ELR (cell line): ENCODE results near the gene RAD9A.
"Not testable (repeated sequence)": the region's sequence is repeated elsewhere in the genome, so short reads cannot be mapped to it uniquely, and the experiment has no call there.

ENCODE experiments used
- DNase-seq: peaks from one replicate; pipeline ENCODE4 v3.0.0-alpha.2; 2015; ENCODE audit warnings: low read depth

Gene RAD9A

DNA sequence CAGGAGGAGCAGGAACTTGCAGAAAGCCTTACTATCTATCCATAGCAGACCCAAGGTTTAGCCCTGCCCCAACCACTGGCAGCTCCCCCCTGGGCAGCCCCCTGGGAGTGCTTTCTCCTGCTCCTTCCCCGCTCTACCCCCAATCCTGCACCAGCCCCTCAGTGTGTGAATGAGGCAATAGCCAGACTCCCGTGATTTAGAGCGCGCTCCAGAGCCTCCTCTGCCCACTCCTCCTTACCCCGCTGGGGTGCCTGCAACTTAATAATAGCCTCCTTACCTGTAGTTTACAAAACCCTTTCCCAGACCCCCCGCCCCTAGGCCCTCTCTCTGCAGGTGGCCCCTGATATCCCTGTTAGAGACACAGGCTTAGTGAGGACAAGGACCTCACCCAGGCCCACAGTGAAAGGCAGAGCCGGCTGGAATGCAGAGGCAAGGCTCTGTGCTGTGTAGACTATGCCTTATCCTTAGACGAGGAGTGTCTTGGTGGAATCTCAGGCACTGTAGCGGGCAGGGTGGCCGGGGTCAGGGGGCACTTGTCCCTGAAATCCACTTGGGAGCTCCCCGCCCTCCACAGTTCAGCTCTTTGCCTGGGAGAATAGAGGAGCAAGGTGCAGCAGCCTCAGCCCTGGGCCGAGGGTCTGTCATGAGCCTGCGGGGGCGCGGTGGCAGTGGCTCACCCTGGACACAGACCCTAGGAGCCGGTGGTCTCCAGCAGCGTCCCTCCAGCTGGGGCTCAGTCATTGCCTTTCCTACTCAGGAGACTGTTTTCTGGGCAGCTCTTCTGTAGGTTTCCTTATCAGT lies 19.4 kb downstream of the RAD9A start:
- no peak for DNase-seq

DNA sequence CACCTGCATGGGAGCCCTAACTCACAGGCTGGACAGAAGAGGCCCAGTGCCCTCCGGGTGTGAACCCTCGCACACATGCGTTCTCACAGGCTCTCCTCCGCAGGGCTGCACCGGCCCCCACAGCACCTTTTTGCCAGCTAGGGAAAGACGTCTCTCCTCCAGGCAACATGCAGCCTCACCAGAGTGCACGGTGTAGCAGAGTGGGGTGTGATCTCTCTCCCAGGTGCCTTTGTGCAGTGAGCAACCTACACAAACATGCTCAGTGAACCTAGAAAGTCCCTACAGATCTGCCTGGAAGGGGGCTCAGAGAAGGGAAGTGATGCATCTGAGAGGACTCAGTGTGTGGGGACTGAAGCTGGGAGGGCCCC lies 20.0 kb downstream of the RAD9A start:
- DNase-seq: no peak

DNA sequence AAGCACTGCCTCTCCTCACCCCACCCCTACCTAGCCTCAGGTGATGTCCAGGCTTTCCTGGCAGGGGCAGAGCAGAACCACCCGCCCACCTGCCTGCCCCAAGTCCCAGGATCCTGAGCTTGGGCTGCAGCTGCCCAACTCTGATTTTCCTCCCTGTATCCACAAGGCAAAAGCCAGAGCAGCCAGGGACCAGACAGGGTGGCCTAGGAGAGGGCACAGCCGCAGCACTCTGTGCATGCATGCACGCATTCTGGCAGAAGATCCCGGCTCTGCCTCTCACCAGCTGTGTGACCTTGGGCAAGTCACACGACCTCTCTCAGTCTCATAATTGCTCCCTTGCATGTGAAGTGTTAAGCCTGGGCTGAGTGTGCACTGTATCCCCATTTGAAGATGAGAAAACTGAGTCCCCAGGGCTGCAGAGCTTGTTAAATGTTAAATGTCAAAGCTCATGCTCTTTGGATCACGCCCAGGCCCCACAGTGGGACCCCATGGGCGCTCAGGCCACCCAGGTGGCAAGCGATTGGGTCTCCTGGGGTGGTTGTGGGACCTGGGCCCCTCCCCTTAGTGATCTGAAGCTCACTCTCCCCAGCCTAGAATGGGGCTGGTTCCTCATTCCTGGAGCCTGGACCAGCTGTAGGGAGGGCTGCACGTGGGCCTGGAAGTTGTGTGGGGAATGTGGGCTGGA lies 20.9 kb downstream of the RAD9A start:
- no peak for DNase-seq

DNA sequence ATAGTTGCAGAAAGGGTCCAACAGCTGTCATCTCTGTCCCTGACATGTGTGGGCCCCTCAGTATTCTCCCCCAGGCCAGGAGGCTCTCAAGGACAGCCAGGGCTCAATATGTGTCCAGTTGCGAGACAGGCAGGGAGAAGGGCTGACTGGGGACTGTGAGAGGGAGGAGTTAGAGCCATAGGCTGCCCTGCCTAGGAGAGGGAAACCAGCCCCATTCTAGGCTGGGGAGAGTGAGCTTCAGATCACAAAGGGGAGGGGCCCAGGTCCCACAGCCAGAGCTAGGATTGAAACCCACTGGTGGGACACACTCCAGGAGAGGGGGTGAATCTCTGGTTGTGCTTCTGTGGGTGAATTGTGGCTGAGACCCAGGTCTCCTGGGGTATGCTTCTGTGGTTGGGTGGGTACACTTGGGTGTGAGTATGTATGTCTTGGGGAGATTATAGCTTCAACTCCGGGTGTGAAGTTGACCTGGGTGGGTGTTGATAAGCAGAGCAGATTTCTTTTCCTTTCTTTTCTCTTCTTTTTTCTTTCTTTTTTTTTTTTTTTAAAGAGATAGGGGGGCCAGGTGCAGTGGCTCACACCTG lies 21.6 kb downstream of the RAD9A start:
- no peak for DNase-seq

DNA sequence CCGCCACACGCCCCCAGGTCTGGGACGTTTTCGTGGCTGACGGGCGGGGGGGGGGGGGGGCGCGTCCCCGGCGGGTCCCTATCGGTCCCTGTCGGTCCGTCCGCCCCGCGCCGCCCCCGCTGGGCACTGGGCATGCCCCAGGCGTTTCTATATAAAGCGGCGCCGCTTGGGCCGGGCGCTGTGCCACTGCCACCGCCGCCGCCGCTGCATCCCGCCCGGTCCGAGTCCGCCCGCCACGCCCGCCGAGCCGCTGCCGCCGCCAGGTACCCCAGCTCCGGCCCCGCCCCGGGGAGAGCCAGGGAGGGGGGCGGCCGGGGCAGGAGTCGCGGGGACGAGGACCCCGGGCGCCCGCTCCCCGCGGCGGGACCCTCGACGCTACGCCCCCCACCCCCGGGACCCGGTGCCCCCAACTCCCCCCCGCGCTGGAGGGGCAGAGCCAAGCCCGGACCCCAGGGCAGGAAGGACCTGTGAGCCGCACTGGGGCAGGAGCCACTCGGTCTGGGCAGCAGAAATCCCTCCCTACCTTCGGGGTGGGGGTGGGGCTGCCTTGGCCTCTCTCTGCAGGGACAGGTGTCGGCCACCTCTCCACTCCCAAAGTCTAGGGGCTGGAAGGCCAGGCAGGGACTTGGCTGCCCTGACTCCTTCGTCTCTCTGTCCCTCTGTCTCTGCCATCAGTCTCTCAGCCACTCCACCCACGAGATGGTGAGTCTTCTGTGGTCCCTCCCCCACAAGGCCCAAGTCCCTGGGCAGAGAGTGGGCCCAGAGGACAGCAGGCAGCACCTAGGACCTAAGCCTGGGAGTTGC lies 23.9 kb downstream of the RAD9A start, which contains the start of gene CARNS1:
CARNS1 (plus strand) TSS at position 178 of the 804 bp plus-strand sequence; CDS start at position 700, 522 bp downstream.
- no peak for DNase-seq

DNA sequence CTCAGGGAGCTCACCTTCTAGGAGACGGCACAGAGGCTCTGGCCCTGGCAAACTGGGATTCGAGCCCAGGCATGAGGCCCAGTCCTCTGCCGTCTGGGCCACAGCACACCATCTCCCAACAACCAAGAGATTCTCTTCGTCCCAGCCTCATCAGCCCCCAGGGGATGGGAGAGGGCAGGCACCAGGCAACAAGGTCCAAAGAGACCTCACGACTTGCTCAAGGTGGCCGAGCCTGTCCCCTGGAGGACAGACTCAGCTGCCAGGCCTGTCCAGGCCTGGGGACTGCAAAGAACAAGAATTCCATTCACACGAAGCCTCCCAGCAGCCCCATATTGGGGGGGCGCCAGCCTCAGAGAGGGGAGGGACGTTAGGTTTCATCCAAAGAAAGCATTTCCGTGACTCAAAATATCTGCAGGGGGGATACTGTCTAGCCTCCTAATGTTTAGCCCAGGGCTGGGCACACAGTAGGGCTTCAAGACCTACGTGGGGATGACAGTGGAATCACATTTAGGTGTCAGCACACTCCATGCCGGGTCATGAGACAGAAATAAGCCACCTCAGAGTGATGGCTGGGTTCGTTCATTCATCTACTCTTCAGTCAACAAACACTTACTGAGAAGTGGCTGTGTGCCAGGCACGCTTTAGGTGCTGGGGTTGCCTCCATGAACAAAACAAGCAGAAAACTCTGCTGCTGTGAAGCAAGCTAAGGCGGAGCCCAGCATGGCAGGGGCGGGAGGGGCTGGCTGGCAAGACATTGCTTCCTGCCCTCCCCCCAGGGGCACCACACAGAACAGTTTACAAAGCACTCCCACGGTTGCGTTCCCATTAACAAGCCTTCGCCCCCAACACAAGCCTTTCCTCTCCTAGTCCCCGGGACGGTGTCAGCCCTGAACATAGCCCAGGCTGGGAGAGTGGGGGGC lies 24.9 kb downstream of the RAD9A start:
- DNase-seq: no peak

DNA sequence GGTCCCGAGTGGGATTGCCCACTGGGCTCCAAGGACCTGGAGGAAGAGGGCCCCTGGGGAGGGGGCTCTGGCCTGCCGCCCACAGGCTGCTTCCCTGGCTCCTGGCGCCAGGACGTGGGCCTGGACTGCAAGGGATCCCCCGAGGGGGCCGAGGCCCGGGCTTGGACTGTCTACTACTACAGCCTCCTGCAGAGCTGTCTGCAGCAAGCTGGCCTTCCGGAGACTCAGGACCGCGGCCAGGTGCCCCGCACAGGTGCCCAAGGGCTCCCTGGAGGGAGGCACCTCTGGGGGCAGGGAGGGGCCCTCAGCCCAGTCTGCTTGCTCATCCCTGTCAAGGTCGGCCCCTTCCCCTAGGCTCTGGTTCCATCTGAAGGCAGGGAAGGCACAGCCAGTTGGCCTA lies 25.6 kb downstream of the RAD9A start:
- DNase-seq: no peak

DNA sequence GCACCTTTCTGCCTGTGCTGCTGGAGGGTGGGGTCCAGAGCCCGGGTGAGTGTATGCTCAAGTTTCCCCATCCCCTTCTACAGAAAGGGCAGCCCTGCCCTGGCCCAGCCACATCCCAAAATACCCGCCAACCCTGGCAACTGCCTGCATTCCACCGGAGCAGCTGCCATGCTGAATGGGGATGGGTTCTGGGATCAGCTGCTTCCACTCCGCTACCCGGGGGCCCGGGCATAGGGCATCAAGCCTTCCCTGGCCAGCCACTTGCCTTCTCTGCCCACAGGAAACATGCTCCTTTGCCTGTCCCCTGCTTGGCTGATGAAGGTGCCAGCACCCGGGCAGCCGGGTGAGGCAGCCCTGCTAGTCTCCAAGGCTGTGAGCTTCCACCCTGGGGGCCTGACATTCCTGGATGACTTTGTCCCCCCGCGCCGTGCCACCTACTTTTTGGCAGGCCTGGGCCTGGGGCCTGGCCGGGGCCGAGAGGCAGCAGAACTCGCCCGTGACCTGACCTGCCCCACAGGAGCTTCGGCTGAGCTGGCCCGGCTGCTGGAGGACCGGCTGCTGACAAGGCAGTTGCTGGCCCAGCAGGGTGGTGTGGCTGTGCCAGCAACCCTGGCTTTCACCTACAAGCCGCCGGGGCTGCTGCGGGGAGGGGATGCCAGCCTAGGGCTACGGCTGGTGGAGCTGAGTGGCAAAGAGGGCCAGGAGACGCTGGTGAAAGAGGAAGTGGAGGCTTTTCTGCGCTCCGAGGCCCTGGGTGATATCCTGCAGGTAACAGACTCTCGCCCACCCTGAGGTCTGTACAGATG lies 26.9 kb downstream of the RAD9A start:
- no peak for DNase-seq

DNA sequence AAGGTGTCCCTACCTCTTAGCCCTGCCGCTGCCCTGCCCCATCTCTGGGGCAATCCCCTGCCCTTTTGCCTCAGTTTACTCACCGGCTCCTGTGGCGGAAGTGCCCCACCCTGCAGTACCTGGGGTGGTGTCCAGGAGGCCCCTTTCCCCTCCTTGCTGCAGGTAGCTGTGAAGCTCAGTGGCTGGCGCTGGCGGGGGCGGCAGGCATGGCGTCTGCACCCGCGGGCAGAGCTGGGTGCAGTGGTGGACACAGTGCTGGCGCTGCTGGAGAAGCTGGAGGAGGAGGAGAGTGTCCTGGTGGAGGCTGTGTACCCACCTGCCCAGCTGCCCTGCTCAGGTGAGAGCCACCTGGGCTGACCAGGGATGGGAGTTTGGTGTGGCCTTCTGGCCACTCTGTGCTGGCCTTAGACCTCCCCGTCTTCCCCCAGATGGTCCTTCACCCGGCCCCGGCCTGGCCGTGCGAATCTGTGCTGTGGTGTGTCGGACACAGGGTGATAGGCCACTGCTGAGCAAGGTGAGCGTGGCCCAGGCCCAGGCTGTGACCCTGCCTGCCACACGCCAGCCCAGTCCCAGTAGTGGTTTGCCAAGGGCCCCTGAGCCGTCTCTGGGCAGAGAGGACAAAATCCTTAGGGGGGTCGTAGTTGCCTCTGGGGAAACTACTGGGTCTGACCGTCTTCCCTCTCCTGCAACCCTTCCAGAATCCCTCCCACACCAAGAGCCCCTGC lies 27.7 kb downstream of the RAD9A start:
- no peak for DNase-seq

DNA sequence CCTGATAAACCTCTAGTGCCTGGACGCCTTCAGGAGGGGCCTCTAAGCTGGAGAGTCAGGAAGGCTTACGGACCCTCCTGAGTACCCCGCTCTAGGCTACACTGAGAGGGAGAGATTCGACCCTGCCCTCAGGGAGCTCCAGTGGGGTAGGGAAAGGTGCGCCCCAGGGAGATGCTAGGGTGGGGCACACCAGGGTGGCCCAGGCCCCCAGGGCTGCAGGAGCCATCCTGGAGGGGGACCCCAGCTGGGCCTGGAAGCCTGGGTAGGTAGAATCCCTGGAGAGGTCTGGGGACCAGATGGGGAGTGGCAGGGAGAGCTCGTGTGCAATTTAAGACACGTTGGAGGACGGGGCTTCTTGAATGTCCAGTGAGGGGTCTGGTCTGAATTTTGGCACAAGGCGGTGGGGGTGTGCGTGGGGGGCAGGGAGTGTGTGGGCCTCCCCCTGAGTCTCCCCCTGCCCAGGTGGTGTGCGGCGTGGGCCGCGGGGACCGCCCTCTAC lies 28.4 kb downstream of the RAD9A start:
- DNase-seq: no peak

DNA sequence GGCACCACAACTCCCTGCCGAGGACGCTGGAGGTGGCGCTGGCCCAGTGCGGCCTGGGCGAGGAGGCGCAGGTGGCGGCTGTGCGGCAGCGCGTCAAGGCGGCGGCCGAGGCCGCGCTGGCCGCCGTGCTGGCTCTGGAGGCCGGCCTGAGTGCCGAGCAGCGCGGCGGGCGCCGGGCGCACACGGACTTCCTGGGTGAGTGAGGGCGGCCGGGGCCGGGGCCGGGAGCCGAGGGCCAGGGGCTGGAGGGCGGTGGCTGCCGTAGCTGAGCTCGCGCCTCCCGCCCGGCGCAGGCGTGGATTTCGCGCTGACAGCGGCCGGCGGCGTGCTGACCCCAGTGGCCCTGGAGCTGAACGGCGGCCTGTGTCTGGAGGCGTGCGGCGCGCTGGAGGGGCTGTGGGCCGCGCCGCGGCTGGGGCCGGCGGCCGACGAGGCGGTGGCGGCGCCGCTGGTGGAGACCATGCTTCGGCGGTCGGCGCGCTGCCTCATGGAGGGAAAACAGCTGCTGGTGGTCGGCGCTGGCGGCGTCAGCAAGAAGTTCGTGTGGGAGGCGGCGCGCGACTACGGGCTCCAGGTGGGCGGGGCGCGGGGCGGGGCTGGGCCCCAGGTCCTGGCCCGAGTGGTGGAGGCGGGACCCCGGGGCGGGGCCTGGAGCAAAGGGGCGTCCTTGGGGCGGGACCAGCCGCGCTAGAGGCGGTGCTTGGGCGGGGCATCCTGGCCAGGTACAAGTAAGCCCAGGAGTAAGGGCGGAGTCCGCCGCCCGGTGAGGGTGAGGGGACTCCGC lies 29.1 kb downstream of the RAD9A start:
- peak; percentile 91 for DNase-seq

DNA sequence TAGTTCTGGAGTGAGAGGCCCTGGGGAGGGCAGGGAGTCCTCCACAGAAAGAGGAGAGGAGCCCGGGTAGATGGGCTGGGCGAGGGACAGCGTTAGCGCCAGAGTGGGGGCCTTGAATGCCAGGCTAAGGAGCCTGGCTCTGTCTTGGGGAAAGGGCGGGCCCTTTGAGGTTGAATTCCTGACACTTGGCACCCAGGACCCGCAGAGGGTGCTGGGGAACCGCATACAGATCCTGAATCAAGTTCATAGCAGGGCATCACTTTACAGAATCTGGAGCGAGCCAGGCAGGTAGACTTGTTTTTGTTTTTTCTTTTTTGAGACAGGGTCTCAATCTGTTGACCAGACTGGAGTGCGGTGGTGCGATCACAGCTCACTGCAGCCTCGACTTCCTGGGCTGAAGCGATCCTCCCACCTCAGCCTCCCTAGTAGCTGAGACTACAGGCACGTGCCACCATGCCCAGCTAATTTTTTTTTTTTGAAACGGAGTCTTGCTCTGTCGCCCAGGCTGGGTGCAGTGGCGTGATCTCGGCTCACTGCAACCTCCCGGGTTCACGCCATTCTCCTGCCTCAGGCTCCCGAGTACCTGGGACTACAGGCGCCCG lies 29.7 kb downstream of the RAD9A start:
- no peak for DNase-seq

DNA sequence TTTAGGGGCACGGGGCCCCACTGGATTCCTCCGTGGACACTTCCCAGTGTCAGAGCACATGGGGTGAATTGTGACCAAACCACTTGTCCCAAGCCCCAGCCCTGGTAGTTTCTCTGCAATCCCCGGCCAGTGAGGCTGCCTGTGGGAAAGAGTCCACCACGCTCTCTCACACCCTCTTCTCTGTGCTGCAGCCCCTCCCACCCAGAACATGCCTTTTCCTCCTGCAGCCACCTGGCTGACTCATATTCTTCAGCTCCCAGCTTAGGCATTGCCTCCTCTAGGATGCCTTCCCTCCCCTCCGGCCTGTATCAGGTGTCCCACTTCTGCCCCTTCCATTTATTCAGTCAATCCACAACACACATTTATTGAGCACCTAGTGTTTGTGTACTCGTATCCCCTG lies 31.1 kb downstream of the RAD9A start:
- no peak for DNase-seq

DNA sequence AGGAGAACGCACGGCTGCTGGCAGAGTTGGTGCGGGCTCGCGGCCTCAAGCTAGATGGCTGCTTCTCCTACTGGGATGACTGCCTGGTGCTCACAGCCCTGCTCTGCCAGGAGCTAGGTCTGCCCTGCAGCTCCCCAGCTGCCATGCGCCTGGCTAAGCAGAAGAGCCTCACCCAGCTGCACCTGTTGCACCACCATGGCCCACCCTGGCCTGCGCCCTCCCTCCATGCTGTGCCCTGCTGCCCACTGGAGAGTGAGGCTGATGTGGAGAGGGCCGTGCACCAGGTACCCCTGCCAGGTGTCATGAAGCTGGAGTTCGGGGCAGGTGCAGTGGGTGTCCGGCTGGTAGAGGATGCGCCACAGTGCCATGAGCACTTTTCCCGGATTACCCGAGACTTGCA lies 31.7 kb downstream of the RAD9A start:
- DNase-seq: no peak

DNA sequence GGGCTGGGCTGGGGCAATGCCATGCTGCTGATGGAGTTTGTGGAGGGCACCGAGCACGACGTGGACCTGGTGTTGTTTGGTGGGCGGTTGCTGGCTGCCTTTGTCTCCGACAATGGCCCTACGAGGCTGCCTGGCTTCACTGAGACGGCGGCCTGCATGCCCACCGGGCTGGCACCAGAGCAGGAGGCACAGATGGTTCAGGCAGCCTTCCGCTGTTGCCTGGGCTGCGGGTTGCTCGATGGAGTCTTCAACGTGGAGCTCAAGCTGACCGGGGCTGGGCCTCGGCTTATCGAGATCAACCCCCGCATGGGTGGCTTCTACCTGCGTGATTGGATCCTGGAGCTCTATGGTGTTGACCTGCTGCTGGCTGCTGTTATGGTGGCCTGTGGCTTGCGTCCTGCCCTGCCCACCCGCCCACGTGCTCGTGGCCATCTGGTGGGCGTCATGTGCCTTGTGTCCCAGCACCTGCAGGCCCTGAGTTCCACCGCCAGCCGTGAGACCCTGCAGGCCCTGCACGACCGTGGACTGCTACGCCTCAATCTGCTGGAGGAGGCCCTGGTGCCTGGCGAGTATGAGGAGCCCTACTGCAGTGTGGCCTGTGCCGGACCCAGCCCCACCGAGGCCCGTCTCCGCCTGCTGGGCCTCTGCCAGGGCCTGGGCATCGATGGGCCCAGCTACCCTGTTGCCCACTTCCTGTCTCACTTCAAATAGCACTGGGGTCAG lies 32.3 kb downstream of the RAD9A start:
- DNase-seq: no peak

DNA sequence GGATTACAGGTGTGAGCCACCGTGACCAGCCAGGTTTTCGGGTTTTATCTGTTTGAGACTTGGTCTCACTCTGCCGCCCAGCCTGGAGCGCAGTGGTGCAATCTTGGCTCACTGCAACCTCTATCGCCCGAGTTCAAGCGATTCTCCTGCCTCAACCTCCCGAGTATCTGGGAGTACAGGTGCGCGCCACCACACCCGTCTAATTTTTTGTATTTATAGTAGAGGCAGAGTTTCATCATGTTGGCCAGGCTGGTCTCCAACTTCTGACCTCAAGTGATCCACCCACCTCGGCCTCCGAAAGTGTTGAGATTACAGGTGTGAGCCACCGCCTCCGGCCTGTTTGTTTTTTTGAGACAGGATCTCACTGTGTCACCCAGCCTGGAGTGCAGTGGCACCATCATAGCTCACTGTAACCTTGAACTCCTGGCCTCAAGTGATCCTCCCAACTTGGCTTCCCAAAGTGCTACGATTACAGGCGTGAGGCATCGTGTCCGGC lies 35.6 kb downstream of the RAD9A start:
- DNase-seq: not testable (repeated sequence)
